B cell (primary cell): Measurements from ENCODE around the gene APIP. TPM values are rescaled to one million over a fixed set of nuclear protein-coding genes. Genes with fewer than 3 reads are reported as not detected.

Experiments
- ATAC-seq: fragments of 200-7000 bp; cut with Tn5 transposase; one replicate; pipeline ENCODE4 v1.10.0; 2021; ENCODE audit warnings: low read depth, mild to moderate bottlenecking, moderate number of reproducible peaks, moderate library complexity
- CTCF ChIA-PET: fragments of 350-600 bp; sonication (Branson Sonifier 250); formaldehyde crosslinking; loops from one replicate; lab custom pipeline; 2021; ENCODE audit warnings: antibody characterized with exemption, inconsistent platforms; lab: Charles Lee
- POLR2A ChIA-PET: fragments of 350-600 bp; sonication (Branson Sonifier 250); formaldehyde crosslinking; loops from one replicate; lab custom pipeline; 2021; ENCODE audit warnings: antibody characterized with exemption; lab: Charles Lee
- DNase-seq: peaks from one replicate; pipeline ENCODE4 v3.0.0; 2013
- H2AFZ ChIP-seq: 2 replicates; pipeline ENCODE4 v1.6.1; 2012; ENCODE audit warnings: mild to moderate bottlenecking, low read depth, low read length; ENCODE audit not compliant: insufficient read depth, poor library complexity, severe bottlenecking
- H3K27ac ChIP-seq, 2 donors: 1 replicate in 1 of 2; 2 replicates in 1 of 2; pipeline ENCODE4 v1.5.1; 2012 to 2013; ENCODE audit warnings: low read length in 2 of 2, mild to moderate bottlenecking in 2 of 2, moderate library complexity in 1 of 2
- H3K27me3 ChIP-seq, 4 experiments: fragments of 200-600 bp in 1 of 4; sonication (generic) in 1 of 4; replicated peaks in 1 of 4; 1 replicate in 2 of 4; 2 replicates in 2 of 4; pipeline versions ENCODE4 v1.6.1 to v1.7.0; 2013 to 2016; ENCODE audit warnings: low read length in 3 of 4, mild to moderate bottlenecking in 2 of 4, mixed read lengths in 1 of 4, moderate library complexity in 1 of 4; ENCODE audit not compliant: insufficient read depth in 4 of 4, control insufficient read depth in 3 of 4; ENCODE audit errors: control extremely low read depth in 1 of 4
- H3K36me3 ChIP-seq, 2 experiments: replicated peaks in 1 of 2; 1 replicate in 1 of 2; 2 replicates in 1 of 2; pipeline versions ENCODE4 v1.6.1 to v1.7.1; 2013; ENCODE audit warnings: low read length in 1 of 2; ENCODE audit not compliant: insufficient read depth in 2 of 2, control insufficient read depth in 1 of 2; ENCODE audit errors: control extremely low read depth in 1 of 2, extremely low read depth in 1 of 2
- H3K4me1 ChIP-seq, 2 donors: fragments of 200-600 bp in 1 of 2; sonication (generic) in 1 of 2; 1 replicate in 1 of 2; 2 replicates in 1 of 2; pipeline versions ENCODE4 v1.5.1 to v1.6.1; 2013 to 2017; ENCODE audit warnings: low read length in 2 of 2; ENCODE audit not compliant: control insufficient read depth in 2 of 2, insufficient read depth in 2 of 2
- H3K4me2 ChIP-seq: replicated peaks from 2 replicates; pipeline ENCODE3; 2012; ENCODE audit warnings: mild to moderate bottlenecking, low read depth, low read length; ENCODE audit not compliant: poor library complexity, severe bottlenecking
- H3K4me3 ChIP-seq, 5 experiments: fragments of 200-600 bp in 1 of 5; sonication (generic) in 1 of 5; 1 replicate in 3 of 5; 2 replicates in 2 of 5; pipeline versions ENCODE4 v1.5.1 to v1.7.0; 2011 to 2016; ENCODE audit warnings: low read length in 4 of 5, mild to moderate bottlenecking in 4 of 5, low read depth in 2 of 5, control low read depth in 1 of 5, moderate library complexity in 1 of 5; ENCODE audit not compliant: insufficient read depth in 1 of 5; ENCODE audit errors: control extremely low read depth in 1 of 5, extremely low read depth in 1 of 5
- H3K79me2 ChIP-seq: fragments of 200-600 bp; sonication (generic); one replicate; pipeline ENCODE4 v1.6.0; 2016; ENCODE audit warnings: low read length; ENCODE audit not compliant: control insufficient read depth, insufficient read depth
- H3K9ac ChIP-seq: fragments of 200-600 bp; sonication (generic); 2 replicates; pipeline ENCODE4 v1.6.1; 2017; ENCODE audit warnings: mild to moderate bottlenecking, low read length, moderate library complexity
- H3K9me3 ChIP-seq, 3 donors: one replicate each; pipeline versions ENCODE4 v1.6.1 to v1.7.1; 2013; ENCODE audit warnings: low read length in 2 of 3; ENCODE audit not compliant: control insufficient read depth in 2 of 3, insufficient read depth in 1 of 3; ENCODE audit errors: control extremely low read depth in 1 of 3
- H4K20me1 ChIP-seq: 2 replicates; pipeline ENCODE4 v1.6.0; 2012; ENCODE audit warnings: mild to moderate bottlenecking, low read length; ENCODE audit not compliant: insufficient read depth, control insufficient read depth, poor library complexity, severe bottlenecking
- H3K27ac Mint-ChIP-seq: one replicate; pipeline ENCODE4 v1.8.0; 2021; ENCODE audit warnings: mixed read lengths
- H3K27me3 Mint-ChIP-seq: one replicate; pipeline ENCODE4 v1.8.0; 2021; ENCODE audit warnings: mixed read lengths
- H3K4me1 Mint-ChIP-seq: one replicate; pipeline ENCODE4 v1.8.0; 2021; ENCODE audit warnings: mixed read lengths
- H3K4me3 Mint-ChIP-seq: one replicate; pipeline ENCODE4 v1.8.0; 2021; ENCODE audit warnings: mixed read lengths
- H3K9me3 Mint-ChIP-seq: one replicate; pipeline ENCODE4 v1.8.0; 2022; ENCODE audit warnings: mixed read lengths; ENCODE audit not compliant: insufficient read depth
- EZH2 ChIP-seq: IDR thresholded peaks from 2 replicates; pipeline ENCODE4 v1.6.1; 2012; ENCODE audit warnings: borderline replicate concordance, low read depth, mild to moderate bottlenecking, moderate library complexity, low read length; ENCODE audit not compliant: insufficient read depth, poor library complexity, severe bottlenecking
- WGBS: methylation state at CpG from one replicate; pipeline ENCODE4 v1.1.5; 2013; ENCODE audit warnings: missing lambda C conversion rate; ENCODE audit not compliant: insufficient coverage; 5-methylcytosine and 5-hydroxymethylcytosine counted together
- intact Hi-C: fragments of 100-400 bp; cut with micrococcal nuclease; formaldehyde crosslinking; loops from one replicate; pipeline ENCODE4 v1.10.0; 2022
- polyA plus RNA-seq: library from polyadenylated mRNA; depleted of rRNA; stranded (reverse); fragments of >200 nt; gene quantifications from 2 replicates; pipeline ENCODE4 v1.2.3, GENCODE V29; 2012
- total RNA-seq, 2 donors: library from RNA; stranded (reverse); fragments of 120-200 nt in 1 of 2; gene quantifications; 1 replicate in 1 of 2; 2 replicates in 1 of 2; pipeline versions ENCODE4 v1.2.3 to v1.2.4, GENCODE V29; 2013 to 2022
- TF ChIP-seq, protein P1 (sequence below): fragments of 200-600 bp; IDR thresholded peaks from one replicate; pipeline ENCODE4 v1.8.0; 2022; ENCODE audit warnings: antibody characterized with exemption, mild to moderate bottlenecking

APIP gene
- total and polyA plus RNA-seq, 2 donors (not counting 1 experiment from before 2014, with no cell fraction given) = 6.1 to 19.4 TPM

GRCh38 chr11:34907934-34908593, 8.1 kb downstream of the APIP start:
- Histone ChIP-seq H4K20me1 (peaks cover 23% of the 10 kb centered on the region), H3K9me3 (peaks cover 0 to 8% (median 0%) of the 10 kb centered on the region in 3 donors), H3K27me3 (no peaks in the 10 kb centered on the region), H2AFZ (no peak overlapping the region), H3K4me1 (peaks cover 6 to 8% of the 10 kb centered on the region in 2 donors), H3K36me3 (peaks cover 5 to 10% of the 10 kb centered on the region in 2 experiments), H3K4me2 (no peak overlapping the region), H3K4me3 (no peak overlapping the region), H3K27ac (no peak overlapping the region), H3K79me2 (peaks cover 79% of the 10 kb centered on the region), H3K9ac (no peak overlapping the region)
- ChIA-PET CTCF (interaction anchor here (2.1 kb wide), 1 partner anchor 17 kb away, joined by 5 read pairs; no protein-coding TSS in a partner anchor), POLR2A (no interaction called here)
- TF ChIP-seq, protein P1, sequence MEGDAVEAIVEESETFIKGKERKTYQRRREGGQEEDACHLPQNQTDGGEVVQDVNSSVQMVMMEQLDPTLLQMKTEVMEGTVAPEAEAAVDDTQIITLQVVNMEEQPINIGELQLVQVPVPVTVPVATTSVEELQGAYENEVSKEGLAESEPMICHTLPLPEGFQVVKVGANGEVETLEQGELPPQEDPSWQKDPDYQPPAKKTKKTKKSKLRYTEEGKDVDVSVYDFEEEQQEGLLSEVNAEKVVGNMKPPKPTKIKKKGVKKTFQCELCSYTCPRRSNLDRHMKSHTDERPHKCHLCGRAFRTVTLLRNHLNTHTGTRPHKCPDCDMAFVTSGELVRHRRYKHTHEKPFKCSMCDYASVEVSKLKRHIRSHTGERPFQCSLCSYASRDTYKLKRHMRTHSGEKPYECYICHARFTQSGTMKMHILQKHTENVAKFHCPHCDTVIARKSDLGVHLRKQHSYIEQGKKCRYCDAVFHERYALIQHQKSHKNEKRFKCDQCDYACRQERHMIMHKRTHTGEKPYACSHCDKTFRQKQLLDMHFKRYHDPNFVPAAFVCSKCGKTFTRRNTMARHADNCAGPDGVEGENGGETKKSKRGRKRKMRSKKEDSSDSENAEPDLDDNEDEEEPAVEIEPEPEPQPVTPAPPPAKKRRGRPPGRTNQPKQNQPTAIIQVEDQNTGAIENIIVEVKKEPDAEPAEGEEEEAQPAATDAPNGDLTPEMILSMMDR = no peak
- no peak for TF ChIP-seq EZH2
- ATAC-seq (no peak), DNase-seq (no peak)
- Mint-ChIP-seq H3K27ac (no peak overlapping the region), H3K9me3 (no peaks in the 10 kb centered on the region), H3K27me3 (no peaks in the 10 kb centered on the region), H3K4me3 (no peak overlapping the region), H3K4me1 (peaks cover 9% of the 10 kb centered on the region)
- intact Hi-C loops = no loop called here
- 60% methylated on average over 1 of the region's 3 CpGs for WGBS

DNA sequence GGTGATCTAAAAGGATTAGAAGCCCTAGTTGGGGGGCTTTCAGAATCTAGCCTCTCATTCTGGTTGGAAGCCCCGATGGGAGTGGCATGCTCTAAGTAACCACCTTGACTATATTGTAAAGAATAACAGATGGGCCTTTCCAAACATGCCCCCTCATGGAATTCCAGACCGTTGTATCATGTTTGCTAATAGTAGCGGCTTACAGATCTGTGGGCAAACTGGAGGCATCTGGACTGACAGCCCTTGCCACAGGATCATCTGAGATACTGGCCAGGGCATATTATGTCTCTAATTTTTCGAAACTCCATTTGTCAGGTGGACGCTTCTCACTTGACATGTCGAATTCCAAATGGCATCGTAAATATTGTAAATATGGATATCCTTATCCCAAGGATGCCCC, 10.5 kb downstream of the APIP start:
- H3K4me3 Mint-ChIP-seq = no peak overlapping the region
- Histone ChIP-seq H3K9me3 (peaks cover under 1 to 29% (median 14%) of the 10 kb centered on the region in 3 donors), H3K27me3 (no peaks in the 10 kb centered on the region), H3K79me2 (peaks cover 90% of the 10 kb centered on the region), H2AFZ (no peak overlapping the region), H3K4me1 (peaks cover 1 to 4% of the 10 kb centered on the region in 2 donors), H3K4me2 (no peak overlapping the region), H3K27ac (no peak overlapping the region), H3K4me3 (no peak overlapping the region), H3K9ac (no peak overlapping the region), H3K36me3 (peaks cover 7 to 10% of the 10 kb centered on the region in 2 experiments), H4K20me1 (peaks cover 18% of the 10 kb centered on the region)
- ATAC-seq (no peak), DNase-seq (no peak)
- peaks cover 7% of the 10 kb centered on the region for H3K4me1 Mint-ChIP-seq
- no peaks in the 10 kb centered on the region for H3K27me3 Mint-ChIP-seq
- peaks cover 2% of the 10 kb centered on the region for H3K9me3 Mint-ChIP-seq
- intact Hi-C loops = no loop called here
- WGBS = 100% methylated on average over 2 of the region's 7 CpGs
- H3K27ac Mint-ChIP-seq = no peak overlapping the region
- no peak for TF ChIP-seq EZH2
- TF ChIP-seq, protein P1 = no peak
- ChIA-PET CTCF (no interaction called here), POLR2A (no interaction called here)
